TTC549 (cell line): Measurements from ENCODE around the gene FHL2.
"Not testable (repeated sequence)": the region's sequence is repeated elsewhere in the genome, so short reads cannot be mapped to it uniquely, and the experiment has no call there.

ENCODE experiments used
- FAIRE-seq: peaks from 2 replicates; lab custom pipeline; 2012; peaks lifted over from hg19 to GRCh38; lab: Jason Lieb, UNC

Gene FHL2

DNA sequence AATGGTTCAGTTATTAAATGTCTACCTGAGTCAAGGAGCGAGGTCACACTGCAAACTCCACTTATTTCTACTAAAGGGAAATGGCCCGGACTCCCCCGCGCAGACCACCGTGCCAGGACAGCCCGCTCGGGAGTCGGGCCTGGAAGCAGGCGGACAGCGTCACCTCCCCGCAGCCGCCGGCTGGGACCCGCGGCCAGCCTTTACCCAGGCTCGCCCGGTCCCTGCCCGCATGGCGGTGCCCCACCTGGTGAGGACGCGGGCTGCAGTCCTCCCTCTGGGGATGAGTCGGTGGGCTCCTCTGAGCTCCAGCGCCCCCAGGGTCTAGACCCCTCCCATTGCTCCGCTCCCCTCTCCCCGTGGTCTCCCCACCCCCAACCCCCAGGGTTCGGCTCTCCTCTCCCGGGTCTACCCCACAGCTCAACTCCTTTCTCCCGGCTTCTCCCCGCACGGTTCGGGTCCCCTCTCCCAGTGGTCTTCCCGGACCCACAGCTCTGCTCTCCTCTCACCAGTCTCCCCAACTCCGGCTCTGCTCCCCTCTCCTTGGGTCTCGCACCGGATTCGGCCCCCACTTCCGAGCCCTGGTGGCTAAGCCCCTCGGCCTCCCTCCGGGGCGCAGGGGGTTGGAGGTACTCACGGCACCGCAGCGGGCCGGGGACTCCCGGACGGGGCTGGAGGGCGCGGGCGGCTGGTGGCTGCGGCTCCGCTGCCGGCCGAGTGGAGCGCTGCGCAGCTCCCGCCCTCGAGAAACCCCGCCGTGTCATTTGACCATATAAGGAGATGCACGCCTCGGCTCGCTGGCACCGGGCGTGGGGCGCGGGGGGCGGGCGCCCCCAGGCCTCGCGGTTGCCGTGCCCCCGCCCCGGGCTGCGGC, at the start of gene FHL2:
TSS of gene FHL2 (minus strand) at position 716 of the 871 bp plus-strand sequence. CDS start 12,535 bp downstream, outside the sequence.
- no peak for FAIRE-seq

DNA sequence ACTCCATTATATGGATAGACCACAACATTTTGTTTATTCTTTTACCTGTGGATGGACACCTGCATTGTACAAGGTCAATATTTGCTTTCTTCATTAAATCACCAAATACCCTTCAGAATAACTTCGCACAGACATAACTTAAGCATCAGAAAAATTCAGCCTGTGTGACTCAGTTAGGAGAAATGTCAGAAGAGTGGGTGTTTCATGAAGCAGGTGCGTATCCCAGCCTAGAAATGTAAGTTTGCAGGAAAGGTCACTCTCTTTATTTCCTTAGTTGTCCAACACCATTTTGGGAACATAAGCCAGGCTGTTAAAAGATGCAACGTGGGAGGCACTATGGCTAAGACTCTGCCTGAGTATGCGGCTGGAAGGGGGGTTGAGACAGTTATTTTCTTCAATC, 48.6 kb upstream of the FHL2 start:
- no peak for FAIRE-seq

GRCh38 chr2:105446501-105446900, 47.6 kb upstream of the FHL2 start:
- FAIRE-seq, result no peak

- no peak for FAIRE-seq
Measured at GRCh38 chr2:105445976-105446375, 47.1 kb upstream of the FHL2 start.

DNA sequence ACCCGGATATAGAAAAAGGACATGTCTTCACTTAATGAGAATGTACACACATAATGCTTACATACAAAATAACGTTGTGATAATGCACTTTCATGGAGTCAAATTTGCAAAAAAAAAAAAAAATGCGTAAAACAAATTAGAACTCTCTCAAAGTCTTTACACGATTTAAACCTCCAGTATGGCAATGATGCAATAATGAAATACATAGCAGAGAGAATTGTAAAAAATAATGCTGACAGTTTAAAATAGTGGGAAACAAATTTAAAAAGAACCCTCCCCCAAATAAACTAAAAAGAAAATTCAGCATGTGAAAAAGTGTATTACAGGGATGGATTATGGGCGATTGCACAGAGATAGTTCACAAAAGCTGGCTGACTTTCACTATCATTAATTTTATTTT, 46.6 kb upstream of the FHL2 start:
- no peak for FAIRE-seq

- FAIRE-seq, result no peak
Measured at GRCh38 chr2:105443617-105444598, 45.1 kb upstream of the FHL2 start.

- FAIRE-seq, result no peak
Measured at GRCh38 chr2:105442721-105443120, 43.9 kb upstream of the FHL2 start.

DNA sequence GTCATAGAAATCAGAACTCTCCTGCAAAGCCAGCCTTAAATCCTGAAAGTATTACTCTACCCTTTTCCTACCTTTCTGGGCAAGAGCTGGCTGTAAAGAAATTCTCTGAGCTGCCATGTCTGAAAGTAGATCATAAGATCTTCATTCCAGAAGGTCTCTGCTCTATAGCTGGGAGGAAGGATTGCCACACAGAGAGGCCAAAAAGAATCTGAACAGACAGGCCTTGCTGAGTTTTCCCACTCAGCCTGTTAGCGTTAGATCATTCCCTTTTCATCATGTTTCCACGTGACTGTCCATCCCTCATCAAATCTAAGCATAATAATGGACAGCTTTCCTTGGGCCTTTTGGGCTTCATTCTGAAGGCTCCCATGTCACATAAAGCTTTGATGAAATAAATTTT, 43.2 kb upstream of the FHL2 start:
- FAIRE-seq, result no peak

DNA sequence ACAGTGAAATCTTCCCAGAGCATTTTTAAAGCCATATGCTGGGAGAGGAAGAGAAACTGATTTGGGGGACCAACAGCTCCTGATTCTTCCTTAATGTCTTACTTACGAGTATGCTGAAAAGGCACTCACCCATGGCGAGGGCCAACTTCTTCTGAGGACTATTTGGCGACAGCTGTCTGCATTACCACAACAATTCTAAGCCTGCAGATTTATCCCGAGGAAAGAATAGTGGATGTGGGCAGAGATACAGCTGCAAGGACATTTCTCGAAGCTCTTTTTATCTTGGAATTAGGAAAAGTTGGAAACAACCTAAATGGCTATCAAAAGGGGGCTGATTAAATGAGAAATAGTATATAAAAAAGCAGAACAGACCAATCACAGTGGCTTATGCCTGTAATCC, 40.3 kb upstream of the FHL2 start:
- no peak for FAIRE-seq

- FAIRE-seq, result no peak
Measured at GRCh38 chr2:105438104-105438929, 39.5 kb upstream of the FHL2 start.

DNA sequence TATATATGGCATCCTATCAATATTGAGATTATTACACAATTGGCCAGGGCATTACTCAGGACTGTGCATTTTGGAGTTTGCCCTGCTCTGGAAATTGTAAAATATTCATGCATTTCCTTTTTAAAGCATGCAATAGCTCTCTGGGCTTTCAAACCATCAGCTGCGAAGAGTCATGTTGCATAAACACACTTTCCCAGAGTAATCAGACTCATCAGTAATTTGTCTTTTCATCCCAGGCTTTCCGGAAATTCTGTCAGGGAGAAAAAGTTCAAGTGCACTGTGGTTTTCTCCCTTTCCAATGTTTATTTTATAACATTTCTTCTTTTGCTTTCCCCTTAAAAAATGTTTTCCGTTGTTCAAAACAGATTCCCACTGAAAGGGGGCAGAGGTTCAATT, 38.9 kb upstream of the FHL2 start:
- FAIRE-seq, result no peak

DNA sequence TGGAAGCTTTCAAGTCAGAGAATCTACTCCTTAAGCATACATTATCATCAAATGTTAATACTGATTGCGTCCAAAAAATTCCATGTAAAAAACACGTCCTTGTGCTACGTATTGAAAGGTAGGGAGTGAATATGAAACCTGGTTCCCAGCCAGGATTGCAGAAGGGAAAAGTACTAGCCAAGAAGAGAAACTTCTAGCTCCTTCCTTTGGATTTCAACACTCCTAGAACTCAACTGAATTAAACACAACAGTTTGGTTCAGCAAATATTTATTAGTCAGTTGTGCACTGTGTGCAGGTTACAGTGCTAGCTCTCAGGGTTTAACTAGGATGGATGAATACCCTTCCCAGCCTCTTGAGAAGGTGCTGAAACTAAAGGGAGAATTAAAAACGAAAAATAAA, 33.9 kb upstream of the FHL2 start:
- FAIRE-seq, result no peak

DNA sequence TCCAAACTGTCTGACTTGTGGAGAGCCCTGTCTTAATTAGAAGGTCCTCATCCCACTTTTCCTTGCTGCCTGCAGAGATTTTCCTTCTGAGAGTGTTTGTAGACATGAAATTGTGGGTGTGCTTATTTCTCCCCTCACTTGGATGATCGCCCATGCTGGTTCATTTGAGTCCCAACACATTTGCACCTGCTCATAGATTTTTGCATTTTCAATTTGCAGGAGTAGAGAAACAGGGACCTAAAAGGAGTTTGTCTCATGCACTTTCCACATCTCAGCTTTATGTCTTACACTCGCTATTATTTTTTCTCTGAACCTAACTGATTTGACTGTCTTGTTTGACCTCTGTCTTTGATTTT, 33.2 kb upstream of the FHL2 start:
- FAIRE-seq, result no peak

DNA sequence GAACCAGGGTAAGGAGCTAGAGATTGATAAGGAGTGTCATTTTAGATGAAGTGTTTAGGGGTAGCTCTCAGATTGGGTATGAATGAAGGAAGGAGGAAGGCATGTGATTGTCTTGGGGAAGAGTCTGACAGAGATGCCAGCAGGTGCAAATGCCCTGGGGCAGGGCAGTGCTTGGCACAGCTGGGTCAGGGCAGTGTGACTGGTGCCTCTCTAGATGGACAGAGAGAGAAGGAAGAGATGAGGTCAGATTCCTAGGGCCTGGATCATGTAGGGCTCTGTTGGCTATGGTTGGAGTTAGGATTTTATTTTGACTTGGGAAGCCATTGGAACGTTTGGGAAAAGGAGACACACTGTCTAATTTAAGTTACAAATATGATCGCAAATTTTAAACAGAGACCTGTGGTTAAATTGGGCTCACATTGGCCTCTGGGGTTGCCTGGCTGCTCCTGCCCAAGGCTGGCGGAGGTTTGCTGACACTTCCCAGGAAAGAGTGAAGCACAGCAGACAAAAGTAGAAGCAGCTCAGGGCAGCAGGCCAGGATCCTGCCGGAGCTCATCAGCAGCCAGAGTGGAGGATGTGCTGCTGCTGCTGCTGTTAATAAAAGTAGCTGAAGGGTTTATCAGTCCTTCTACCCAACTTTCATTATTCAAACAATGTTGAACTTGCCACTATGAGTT, 32.7 kb upstream of the FHL2 start:
- no peak for FAIRE-seq

DNA sequence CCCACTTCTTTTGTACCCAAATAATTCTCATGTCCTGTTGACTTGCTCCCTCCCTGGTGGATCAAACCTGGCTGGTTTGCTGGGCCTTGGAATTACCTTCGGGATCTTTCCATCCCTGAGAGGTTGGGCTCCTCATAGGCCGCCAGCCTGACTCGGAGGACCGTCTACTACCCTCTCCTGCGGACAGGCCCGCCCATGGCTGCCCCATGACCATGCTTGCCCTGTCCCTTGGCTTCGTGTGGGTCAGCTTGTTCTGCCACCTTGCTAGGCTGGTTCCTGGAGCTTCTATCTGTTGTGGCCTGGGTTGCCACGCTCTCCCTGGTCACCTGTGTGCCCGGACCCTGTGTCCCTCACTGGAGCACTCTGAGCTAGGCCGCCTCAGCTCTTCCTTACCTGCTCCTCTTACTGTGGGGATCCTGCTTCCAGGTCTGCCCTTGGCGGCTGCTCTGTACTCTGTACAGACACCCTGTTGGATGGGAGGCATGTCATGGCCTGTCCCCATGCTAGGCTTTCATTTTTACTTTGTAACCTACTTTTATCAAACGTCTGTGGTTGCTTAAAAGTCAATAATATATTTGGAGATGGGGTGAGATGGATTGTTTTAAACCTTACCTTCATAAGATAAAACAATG, 29.7 kb upstream of the FHL2 start:
- no peak for FAIRE-seq

DNA sequence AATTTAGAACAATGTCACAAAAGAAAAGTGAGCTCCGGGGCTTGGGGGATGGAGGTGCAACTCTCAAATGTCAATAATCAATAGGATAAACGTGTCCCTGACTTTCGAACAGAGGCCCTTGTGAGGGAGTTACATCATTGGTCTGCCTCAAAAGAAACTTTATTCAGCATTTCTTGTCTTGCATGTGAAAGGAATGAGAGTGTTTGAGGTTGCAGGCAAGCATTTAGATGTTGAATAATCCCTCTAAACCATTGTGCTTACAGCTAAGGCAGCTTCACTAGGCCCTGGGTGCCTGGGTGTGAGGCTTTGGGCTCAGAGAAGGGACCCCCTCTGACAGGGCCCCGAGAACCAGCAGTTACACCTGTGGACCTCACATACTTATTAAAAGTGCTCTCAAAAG, 28.6 kb upstream of the FHL2 start:
- no peak for FAIRE-seq

DNA sequence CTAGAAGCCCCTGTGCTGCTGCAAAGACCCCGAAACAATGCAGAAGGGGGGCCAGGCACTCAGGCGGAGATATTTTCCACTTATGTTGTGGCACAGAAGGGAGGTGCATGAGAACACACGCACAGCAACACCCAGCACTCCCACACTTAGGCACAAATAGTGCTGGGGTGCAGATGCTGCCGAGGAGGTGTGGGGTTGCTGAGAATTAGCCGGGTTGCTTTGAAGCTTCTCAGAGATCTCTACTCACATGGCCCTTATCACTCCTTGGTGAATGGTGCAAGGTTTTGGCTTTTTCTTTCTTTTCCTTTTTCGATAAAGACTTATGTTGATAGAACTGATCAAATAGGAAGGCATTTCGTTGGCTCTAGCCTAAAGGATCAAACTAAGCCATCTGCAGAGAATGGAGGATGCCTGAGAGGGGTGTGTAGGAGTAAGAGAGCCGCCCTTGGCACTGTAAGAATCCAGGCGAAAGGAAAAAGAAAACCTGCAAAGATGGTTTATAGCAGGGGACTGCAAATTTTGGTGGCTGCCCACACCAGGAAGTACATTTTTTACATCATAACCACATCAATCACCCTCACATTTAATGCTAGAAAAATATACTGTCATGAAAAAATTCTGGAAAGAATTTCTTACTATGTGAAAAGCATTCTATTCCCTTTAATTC, 27.9 kb upstream of the FHL2 start:
- no peak for FAIRE-seq

DNA sequence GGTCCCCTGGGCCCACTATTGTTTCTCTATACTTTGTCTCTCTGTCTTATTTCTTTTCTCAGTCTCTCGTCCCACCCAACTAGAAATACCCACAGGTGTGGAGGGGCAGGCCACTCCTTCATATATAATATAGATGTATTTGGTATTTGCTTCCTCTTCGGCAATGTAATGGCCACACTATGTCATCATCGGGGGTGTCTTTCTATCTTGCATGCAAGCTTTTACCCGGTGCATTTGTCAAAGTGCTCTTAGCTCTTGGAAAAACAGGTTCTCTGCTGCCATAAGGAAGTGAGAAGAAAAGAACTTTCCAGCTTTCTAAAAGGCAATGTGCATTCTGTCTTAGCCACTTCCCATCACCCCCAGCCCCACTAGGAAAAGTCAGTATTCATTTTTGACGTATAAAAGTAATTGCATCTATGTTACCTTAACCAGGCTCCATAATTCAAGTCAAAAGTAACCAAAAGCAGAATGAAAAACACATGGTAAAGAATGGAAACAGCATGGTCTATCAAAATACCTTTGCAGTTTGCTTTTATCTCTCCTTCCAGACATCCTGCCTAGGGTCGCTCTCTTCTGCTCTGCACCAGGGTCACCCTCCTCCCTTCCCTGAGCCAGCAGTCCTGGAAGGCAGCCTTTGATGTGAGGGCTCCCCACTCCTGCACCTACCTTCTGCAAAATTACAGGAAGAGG, 27.2 kb upstream of the FHL2 start:
- FAIRE-seq, result no peak

DNA sequence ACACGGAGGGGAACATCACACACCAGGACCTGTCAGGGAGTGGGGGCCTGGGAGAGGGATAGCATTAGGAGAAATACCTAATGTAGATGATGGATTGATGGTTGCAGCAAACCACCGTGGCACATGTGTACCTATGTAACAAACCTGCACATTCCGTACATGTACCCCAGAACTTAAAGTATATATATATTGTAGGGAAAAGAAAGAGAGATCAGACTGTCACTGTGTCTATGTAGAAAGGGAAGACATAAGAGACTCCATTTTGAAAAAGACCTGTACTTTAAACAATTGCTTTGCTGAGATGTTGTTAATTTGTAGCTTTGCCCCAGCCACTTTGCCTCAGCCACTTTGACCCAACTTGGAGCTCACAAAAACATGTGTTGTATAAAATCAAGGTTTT, 26.0 kb upstream of the FHL2 start:
- not testable (repeated sequence) for FAIRE-seq

DNA sequence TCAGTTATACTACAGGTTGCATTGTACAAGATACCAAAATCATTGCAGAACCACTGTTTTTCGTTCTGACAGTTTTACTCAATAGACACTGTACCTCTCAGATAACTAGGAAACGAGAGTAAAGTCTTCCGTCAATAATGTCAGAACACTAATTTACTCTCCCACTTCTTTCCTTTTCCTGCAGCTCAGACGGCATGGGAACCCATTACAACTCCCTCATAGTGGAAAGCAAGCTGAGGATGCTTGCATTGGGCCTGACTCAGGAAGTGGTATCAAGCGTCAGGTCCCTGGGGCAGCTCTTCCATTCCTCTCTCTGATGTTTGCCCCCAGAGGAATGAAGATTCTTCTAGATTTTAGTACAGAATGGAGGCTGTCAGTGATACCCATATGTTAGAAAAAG, 23.9 kb upstream of the FHL2 start:
- FAIRE-seq, result no peak
